ENCODE data around the gene BARX2.

DNA sequence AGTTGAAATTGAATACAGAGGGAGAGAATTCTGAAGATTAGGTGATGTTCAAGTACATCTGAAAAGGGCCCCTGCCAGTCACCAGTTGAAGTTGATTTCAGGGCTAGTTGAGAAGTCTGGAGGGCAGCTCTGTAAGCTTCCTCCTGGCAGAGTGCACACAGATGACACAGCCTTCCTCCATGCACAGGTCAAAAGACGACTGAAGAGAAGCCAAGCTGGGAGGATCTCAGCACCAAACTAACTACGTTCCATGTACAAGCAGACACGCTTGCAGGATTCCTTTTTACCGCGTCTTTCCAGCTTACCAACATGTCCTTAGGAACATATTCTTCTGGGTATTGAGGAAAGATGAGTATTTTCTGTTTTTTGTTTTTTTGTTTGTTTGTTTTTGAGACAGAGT, 7.9 kb downstream of the BARX2 start:
- TF ChIP-seq, protein P1, sequence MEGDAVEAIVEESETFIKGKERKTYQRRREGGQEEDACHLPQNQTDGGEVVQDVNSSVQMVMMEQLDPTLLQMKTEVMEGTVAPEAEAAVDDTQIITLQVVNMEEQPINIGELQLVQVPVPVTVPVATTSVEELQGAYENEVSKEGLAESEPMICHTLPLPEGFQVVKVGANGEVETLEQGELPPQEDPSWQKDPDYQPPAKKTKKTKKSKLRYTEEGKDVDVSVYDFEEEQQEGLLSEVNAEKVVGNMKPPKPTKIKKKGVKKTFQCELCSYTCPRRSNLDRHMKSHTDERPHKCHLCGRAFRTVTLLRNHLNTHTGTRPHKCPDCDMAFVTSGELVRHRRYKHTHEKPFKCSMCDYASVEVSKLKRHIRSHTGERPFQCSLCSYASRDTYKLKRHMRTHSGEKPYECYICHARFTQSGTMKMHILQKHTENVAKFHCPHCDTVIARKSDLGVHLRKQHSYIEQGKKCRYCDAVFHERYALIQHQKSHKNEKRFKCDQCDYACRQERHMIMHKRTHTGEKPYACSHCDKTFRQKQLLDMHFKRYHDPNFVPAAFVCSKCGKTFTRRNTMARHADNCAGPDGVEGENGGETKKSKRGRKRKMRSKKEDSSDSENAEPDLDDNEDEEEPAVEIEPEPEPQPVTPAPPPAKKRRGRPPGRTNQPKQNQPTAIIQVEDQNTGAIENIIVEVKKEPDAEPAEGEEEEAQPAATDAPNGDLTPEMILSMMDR (IDR thresholded peaks at IDR 0.05): no peak
- TF ChIP-seq, protein P2, sequence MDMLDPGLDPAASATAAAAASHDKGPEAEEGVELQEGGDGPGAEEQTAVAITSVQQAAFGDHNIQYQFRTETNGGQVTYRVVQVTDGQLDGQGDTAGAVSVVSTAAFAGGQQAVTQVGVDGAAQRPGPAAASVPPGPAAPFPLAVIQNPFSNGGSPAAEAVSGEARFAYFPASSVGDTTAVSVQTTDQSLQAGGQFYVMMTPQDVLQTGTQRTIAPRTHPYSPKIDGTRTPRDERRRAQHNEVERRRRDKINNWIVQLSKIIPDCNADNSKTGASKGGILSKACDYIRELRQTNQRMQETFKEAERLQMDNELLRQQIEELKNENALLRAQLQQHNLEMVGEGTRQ (IDR thresholded peaks at IDR 0.05; ENCODE audit: borderline replicate concordance, low read depth, low read length): no peak
- TF ChIP-seq GABPA (IDR thresholded peaks at IDR 0.05; ENCODE audit: low read depth) (no peak), RAD21 (IDR thresholded peaks at IDR 0.05; ENCODE audit: low read length) (no peak), FOXJ3 (CRISPR knock-in tag; IDR thresholded peaks at IDR 0.05) (no peak), NRF1 (IDR thresholded peaks at IDR 0.05; ENCODE audit: low read depth, low read length) (no peak), SIN3A (IDR thresholded peaks at IDR 0.05; ENCODE audit: borderline replicate concordance, low read depth, low read length) (no peak), FOXM1 (IDR thresholded peaks at IDR 0.05; ENCODE audit: low read depth) (no peak), JUND (IDR thresholded peaks at IDR 0.05) (no peak)
- TF ChIP-seq, protein P3, sequence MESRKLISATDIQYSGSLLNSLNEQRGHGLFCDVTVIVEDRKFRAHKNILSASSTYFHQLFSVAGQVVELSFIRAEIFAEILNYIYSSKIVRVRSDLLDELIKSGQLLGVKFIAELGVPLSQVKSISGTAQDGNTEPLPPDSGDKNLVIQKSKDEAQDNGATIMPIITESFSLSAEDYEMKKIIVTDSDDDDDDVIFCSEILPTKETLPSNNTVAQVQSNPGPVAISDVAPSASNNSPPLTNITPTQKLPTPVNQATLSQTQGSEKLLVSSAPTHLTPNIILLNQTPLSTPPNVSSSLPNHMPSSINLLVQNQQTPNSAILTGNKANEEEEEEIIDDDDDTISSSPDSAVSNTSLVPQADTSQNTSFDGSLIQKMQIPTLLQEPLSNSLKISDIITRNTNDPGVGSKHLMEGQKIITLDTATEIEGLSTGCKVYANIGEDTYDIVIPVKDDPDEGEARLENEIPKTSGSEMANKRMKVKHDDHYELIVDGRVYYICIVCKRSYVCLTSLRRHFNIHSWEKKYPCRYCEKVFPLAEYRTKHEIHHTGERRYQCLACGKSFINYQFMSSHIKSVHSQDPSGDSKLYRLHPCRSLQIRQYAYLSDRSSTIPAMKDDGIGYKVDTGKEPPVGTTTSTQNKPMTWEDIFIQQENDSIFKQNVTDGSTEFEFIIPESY (IDR thresholded peaks at IDR 0.05; ENCODE audit: borderline replicate concordance, low read depth): no peak
- TF ChIP-seq, protein P4, sequence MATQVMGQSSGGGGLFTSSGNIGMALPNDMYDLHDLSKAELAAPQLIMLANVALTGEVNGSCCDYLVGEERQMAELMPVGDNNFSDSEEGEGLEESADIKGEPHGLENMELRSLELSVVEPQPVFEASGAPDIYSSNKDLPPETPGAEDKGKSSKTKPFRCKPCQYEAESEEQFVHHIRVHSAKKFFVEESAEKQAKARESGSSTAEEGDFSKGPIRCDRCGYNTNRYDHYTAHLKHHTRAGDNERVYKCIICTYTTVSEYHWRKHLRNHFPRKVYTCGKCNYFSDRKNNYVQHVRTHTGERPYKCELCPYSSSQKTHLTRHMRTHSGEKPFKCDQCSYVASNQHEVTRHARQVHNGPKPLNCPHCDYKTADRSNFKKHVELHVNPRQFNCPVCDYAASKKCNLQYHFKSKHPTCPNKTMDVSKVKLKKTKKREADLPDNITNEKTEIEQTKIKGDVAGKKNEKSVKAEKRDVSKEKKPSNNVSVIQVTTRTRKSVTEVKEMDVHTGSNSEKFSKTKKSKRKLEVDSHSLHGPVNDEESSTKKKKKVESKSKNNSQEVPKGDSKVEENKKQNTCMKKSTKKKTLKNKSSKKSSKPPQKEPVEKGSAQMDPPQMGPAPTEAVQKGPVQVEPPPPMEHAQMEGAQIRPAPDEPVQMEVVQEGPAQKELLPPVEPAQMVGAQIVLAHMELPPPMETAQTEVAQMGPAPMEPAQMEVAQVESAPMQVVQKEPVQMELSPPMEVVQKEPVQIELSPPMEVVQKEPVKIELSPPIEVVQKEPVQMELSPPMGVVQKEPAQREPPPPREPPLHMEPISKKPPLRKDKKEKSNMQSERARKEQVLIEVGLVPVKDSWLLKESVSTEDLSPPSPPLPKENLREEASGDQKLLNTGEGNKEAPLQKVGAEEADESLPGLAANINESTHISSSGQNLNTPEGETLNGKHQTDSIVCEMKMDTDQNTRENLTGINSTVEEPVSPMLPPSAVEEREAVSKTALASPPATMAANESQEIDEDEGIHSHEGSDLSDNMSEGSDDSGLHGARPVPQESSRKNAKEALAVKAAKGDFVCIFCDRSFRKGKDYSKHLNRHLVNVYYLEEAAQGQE (IDR thresholded peaks at IDR 0.05; ENCODE audit: low read depth, low read length): no peak
